Liver (tissue), 3 donors: ENCODE data around the gene TBXT.

Experiments used
- ATF3 ChIP-seq: IDR thresholded peaks from 2 replicates; pipeline ENCODE4 v1.6.1; 2016; ENCODE audit warnings: antibody characterized with exemption
- CTCF ChIP-seq: fragments of 150-350 bp; IDR thresholded peaks from 2 replicates; pipeline ENCODE4 v1.5.1; 2017; ENCODE audit warnings: improper control_type of control experiment, low read depth, low read length; ENCODE audit not compliant: missing input control
- HNF4G ChIP-seq: IDR thresholded peaks from 2 replicates; pipeline ENCODE4 v1.6.1; 2016; ENCODE audit warnings: antibody characterized with exemption
- ZBTB33 ChIP-seq: IDR thresholded peaks from 2 replicates; pipeline ENCODE4 v1.6.1; 2016; ENCODE audit warnings: antibody characterized with exemption
- donor health status: healthy.
- donor health status: healthy.

GRCh38 chr6:166206510-166207283 lies 39.0 kb upstream of the TBXT start:
- TF ChIP-seq HNF4G (no peak), CTCF (no peak), ZBTB33 (no peak), ATF3 (no peak)
